ENCODE measurements around the gene SCARB1.

DNA sequence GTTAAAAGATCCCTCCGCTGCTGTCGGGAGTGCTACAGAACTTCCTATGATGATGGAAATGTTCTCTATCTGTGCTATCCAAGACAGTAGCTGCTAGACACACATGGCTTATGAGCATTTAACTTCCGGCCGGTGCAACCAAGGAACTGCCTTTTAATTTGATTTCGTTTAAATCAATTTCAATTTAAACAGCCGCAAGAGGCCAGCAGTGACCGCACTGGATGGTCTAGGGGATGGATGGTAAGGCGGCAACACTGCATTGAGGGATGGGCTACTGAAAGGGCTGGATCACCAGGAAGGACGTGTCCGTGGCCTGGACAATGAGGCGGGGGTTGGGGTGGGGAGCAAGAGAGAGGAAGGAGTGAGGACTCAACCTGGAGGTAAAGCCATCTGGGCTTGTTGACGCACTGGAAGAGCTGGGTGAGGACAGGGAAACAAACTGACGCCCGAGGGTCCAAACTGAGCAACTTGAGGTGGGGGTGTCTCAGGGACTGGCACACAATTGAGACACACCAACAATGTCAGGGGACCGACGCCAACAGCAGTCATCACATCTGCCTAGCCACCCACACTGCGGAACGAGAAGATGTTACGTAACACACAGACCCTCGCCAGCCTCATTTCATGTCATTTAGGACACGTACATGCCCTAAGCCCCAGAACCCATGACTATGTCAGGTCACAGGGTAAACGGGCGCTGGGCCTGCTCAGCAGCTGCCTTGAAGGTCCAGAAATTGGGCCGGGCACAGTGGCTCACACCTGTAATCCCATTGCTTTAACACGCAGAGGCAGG lies 57.6 kb downstream of the SCARB1 start:
- TF ChIP-seq KDM1A (CRISPR knock-in tag; IDR thresholded peaks at IDR 0.05) (no peak), SP140L (CRISPR knock-in tag; IDR thresholded peaks at IDR 0.05; ENCODE audit: borderline replicate concordance) (no peak), ZNF251 (CRISPR knock-in tag; IDR thresholded peaks at IDR 0.05) (no peak), NR3C1 (CRISPR knock-in tag; IDR thresholded peaks at IDR 0.05) (no peak), RFX5 (IDR thresholded peaks at IDR 0.05; ENCODE audit: low read depth, low read length) (no peak), ZBTB7A (CRISPR knock-in tag; IDR thresholded peaks at IDR 0.05) (no peak)
